Epithelial cell of esophagus (primary cell): Measurements from ENCODE around the gene RPRD2.
"Not testable (repeated sequence)": the region's sequence is repeated elsewhere in the genome, so short reads cannot be mapped to it uniquely, and the experiment has no call there.

Source experiments
- DNase-seq: peaks from one replicate; pipeline ENCODE4 v3.0.0; 2010; ENCODE audit warnings: low read depth
- H3K4me3 ChIP-seq: 2 replicates; pipeline ENCODE4 v1.5.1; 2011; ENCODE audit warnings: mild to moderate bottlenecking, low read length, control low read depth
- CTCF ChIP-seq: IDR thresholded peaks from 2 replicates; pipeline ENCODE4 v1.5.1; 2011; ENCODE audit warnings: low read depth, mild to moderate bottlenecking, low read length, control low read depth, inconsistent platforms; ENCODE audit not compliant: insufficient read depth; ENCODE audit errors: missing control alignments

RPRD2 gene

DNA sequence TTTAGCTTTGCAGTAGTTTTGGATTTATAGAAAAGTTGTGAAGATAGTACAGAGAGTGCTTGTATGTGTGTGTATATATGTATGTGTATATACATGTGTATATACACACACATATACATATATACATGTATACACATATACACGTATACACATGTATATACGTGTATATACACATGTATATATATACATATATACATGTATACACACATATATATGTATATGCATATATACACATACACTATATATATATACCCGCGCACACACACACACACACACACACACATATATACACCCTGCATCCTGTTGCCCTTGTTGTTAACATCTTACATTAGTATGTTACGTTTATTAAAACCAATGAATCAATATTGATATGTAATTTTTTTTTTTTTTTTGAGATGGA lies 24.3 kb downstream of the RPRD2 start:
- H3K4me3 ChIP-seq, result no peak overlapping the region
- no peak for TF ChIP-seq CTCF
- DNase-seq, result no peak

DNA sequence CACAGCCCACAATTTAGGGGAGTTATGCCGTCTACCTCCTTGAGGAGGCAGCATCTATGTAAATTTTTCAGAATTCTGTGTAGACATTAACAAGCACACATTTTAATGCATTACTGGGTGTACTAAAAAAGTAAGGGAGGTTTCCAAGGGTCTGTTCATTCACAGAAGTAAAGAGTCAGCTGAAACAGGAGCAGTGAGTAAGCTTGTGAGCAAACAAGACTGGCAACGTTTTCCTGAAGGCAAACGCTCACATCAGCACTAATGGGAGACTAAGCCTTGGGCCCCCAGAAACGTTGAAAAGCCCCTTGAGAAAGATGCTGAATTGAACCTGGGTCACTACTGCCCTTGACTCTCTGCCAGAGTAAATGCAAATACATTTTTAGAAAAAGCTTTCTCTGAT lies 25.7 kb downstream of the RPRD2 start:
- no peak for TF ChIP-seq CTCF

GRCh38 chr1:150392627-150393026 lies 28.7 kb downstream of the RPRD2 start:
- TF ChIP-seq CTCF, result no peak
- no peak for DNase-seq

More for the DNA sequence above, 25.7 kb downstream of the RPRD2 start:
- DNase-seq, result peak; percentile 58
- H3K4me3 ChIP-seq, result no peak overlapping the region

DNA sequence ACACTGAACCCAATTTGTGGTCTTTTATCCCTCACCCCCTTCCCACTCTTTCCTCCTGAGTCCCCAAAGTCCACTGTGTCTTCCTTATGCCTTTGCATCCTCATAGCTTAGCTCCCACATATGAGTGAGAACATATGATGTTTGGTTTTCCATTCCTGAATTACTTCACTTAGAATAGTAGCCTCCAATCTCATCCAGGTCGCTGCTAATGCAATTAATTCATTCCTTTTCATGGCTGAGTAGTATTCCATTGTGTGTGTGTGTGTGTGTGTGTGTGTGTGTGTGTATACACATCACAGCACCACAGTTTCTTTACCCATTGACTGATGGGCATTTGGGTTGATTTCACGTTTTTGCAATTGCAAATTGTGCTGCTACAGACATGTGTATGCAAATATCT lies 31.2 kb downstream of the RPRD2 start:
- not testable (repeated sequence) for DNase-seq, H3K4me3 ChIP-seq

More at GRCh38 chr1:150392627-150393026, 28.7 kb downstream of the RPRD2 start:
- no peak overlapping the region for H3K4me3 ChIP-seq

DNA sequence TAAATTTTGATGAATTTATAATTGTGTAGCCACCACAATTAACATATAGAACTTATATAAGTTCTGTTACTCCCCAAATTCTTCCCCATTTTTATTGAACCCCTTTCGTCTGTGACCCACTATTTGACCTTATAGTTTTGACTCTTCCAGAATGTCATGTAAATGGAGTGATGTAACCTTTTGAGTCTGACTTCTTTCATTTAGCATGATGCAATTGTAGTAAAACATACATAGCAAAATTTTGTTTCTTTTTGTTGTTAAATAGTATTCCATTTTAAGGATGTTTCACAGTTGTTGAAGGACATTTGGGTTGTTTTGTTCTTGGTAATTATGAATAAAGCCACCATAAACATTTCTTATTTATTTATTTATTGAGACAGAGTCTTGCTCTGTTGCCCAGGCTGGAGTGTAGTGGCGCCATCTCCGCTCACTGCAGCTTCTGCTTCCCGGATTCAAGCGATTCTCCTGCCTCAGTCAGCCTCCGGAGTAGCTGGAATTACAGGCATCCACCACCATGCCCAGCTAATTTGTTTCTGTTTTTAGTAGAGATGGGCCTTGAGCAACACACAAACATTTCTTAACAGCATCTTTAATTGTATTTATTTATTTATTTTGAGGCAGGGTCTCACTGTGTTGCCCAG lies 33.6 kb downstream of the RPRD2 start:
- TF ChIP-seq CTCF, result no peak
- no peak for DNase-seq
- no peak overlapping the region for H3K4me3 ChIP-seq

GRCh38 chr1:150404465-150404864 lies 40.5 kb downstream of the RPRD2 start:
- no peak for TF ChIP-seq CTCF
- no peak overlapping the region for H3K4me3 ChIP-seq
- no peak for DNase-seq

DNA sequence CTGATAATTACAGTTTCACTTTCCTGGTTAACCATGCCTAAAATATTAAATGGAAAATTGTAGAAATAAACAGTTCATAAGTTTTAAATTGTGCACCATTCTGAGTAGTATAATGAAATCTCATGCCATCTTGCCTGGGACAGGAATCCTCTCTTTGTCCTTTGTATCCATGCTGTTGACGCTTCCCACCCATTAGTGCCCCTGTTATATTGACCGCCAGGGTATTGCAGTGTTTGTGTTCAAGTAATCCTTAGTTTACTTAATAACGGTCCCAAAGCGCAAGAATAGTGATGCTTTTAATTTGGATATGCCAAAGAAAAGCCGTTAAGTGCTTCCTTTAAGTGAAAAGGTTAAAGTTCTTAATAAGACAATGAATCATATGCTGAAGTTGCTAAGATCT lies 41.7 kb downstream of the RPRD2 start:
- DNase-seq, result no peak
- H3K4me3 ChIP-seq, result no peak overlapping the region
- no peak for TF ChIP-seq CTCF
